GM12874 (cell line): ENCODE results near the gene SLC4A5.

ENCODE experiments used
- TF ChIP-seq, protein P1 (sequence below): IDR thresholded peaks from 2 replicates; pipeline ENCODE4 v1.5.1; 2011; ENCODE audit warnings: low read depth, mild to moderate bottlenecking, control low read depth, low read length, moderate library complexity; ENCODE audit not compliant: insufficient read depth

The SLC4A5 gene

DNA sequence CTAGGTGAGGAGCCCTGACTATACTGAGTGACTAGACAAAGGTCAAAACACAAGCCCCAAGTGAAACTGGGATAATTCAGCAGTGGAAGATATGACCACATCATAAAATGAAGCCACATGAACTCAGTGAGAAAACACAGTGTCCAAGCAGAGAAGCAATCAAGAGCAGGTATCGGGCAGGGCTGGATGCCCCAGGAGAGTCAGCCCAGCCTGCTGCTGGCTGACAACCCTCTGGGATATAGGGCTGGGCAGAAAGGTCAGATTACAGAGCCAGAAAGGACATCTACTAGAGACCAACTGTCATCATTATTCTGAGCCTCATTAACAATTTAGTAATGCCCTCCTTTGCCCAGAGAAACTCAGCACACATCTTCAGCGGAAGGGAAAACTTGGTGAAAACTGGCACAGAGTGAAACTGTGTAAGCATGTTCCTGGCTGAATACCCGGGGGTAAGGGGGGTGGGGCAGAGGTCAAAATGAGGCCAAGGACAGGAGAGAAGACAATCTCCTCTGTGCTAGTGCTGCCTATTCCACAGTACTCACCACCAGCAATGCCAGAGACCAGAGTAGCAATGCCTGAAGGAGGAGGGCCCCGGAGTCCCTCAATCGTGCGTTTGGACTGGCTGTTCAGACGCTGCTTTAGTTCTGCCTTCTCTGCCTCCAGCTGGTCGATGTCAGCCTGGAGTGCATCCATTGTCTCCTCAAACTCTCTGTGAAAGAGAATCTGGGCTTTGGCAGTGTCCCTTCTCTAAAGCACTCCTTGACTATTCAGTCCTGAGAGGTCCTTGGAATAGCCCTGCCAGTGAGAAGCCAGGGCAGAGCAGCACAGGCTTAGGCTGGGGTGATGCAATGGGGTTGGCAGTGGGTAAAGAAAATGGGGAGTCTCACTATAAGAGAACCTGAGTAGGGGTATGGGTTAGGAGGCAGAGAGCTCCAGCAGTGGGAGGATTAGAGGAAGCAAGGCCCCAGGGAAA, 21.6 kb upstream of the SLC4A5 start:
- TF ChIP-seq, protein P1, sequence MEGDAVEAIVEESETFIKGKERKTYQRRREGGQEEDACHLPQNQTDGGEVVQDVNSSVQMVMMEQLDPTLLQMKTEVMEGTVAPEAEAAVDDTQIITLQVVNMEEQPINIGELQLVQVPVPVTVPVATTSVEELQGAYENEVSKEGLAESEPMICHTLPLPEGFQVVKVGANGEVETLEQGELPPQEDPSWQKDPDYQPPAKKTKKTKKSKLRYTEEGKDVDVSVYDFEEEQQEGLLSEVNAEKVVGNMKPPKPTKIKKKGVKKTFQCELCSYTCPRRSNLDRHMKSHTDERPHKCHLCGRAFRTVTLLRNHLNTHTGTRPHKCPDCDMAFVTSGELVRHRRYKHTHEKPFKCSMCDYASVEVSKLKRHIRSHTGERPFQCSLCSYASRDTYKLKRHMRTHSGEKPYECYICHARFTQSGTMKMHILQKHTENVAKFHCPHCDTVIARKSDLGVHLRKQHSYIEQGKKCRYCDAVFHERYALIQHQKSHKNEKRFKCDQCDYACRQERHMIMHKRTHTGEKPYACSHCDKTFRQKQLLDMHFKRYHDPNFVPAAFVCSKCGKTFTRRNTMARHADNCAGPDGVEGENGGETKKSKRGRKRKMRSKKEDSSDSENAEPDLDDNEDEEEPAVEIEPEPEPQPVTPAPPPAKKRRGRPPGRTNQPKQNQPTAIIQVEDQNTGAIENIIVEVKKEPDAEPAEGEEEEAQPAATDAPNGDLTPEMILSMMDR = no peak

DNA sequence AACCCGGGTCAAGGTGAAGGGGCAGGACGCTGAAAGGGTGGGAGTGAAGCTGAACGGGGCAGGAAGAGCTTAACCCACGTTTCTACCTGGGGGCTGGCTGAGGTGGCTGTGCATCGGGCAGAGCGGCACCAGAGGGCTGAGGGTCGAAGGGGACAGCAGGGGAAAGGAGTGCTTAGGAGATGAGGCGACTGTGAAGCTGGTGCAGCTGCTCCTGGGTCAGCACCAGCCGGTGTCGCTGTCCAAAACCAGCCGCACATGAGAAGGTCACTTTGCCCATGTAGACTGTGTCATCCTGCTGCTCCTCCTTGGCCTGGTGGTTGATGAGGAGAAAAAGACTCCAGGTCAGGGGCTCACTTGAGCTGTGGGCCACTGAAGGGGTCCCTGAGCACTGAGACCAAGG, 18.1 kb upstream of the SLC4A5 start:
- TF ChIP-seq, protein P1 = no peak

DNA sequence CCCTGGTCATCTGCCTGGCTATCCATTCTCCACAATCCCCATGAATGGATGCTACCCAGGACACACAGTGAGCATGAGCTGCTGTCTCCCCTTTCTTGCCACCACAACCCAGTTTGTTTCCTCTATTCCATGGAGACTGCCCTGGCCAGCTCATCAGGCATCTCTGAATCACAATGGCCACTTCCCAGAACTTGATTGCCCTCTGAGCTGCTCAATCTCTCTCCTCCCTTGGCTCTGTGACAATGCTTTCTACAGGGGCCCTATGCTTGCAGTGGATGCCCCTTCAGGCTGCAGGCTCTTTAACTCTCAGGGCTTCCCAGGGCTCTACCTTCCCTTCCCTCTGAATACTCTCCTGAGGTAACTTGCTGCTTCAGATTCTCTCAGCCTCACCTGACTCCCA, 14.4 kb upstream of the SLC4A5 start:
- TF ChIP-seq, protein P1 = no peak

DNA sequence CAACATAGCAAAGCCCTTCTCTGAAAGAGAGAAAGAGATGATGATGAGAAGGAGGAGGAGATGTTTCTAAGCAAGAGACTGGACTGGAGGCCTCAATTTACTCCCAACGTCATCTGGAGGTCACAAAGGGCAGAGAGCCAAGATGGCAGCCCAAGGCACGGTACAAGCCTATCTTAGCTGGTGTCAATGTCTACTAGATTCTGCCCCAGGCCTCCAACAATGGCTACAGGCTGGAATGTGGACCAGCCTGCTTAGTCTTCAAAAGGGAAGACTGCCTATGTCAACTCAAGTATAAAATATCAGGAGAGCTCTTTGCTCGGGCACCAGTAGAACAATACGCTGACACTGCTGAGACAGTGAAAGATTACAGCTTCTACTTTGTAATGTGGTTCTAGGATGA, 6.7 kb upstream of the SLC4A5 start:
- TF ChIP-seq, protein P1 = no peak

DNA sequence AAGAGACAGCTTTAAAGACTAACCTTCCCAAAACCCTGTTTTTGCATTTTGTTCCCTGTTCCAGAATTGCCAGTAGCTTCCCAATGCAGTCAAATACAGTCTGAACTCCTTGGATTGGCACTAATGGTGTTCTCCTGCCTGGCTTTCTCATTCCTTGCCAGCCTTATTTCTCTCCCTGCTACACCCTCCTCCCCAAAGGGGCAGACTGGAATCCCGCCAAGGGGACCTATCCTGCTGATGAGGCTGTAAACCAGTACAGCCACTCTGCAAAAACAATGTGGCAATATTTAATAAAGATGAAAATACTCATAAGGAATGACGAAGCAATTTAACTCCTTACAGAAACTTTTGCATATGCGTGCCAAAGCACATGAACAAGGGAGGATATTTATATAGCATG, 4.5 kb upstream of the SLC4A5 start:
- TF ChIP-seq, protein P1 = no peak

DNA sequence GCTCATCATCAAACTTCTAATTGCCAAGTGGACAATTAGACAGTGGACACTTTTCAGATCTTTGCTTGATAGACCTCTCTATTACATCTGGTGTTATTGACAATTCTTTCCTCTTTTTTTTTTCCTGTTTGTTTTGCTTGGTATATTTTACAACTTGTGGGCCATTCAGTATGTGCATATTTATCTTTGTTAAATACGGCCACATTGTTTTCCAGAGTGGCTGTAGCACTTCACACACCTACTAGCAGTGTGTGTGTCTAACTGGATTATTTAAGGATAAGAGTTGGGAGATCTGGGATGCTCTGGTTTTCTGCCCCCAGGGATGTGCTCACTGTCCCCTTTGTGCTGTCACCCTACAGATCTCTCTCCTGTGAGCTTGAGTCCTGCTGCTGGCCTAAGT, 4.1 kb upstream of the SLC4A5 start:
- TF ChIP-seq, protein P1 = no peak

DNA sequence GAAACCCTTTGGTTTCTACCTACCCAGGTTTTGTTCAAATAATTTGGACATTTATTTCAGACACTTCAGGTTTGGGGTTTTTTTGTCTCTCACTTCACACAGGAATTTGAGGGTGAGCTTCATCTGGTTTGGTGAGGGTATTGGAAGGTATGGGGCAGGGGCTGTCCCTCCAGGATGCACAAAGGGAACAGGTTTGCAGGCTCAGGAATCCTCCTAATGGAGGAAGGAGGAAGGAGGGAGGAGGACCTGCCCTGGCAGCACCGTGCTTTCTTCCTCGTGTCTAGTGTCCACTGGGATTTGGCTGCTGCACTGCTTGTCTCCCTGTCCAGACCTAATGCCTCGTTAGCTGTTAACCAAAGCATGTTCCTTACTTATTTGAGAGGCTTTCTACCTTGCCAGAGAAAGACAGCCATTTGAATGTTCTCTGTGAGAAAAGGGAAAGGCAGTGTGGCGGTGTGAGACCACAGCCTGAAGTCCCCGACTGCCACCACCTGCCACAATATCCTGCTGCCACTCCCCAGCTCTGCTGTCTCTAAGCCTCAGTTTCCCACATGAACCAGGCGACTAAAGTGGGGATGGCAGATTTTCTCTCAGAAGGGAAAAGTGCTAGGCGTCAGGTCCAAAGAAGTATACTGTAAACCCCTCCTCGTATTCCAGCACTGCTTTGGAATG, 2.2 kb upstream of the SLC4A5 start:
- TF ChIP-seq, protein P1 = no peak
